ES-I3 (cell line): ENCODE data around the gene KIF18B.
A peak's percentile ranks its signal among the peaks of the same experiment; 100 is the strongest.

ENCODE experiments used
- H3K36me3 ChIP-seq: 2 replicates; pipeline ENCODE4 v1.6.1; 2013; ENCODE audit warnings: mild to moderate bottlenecking, low read length, control low read depth, moderate library complexity; ENCODE audit not compliant: insufficient read depth
- H3K4me1 ChIP-seq: 2 replicates; pipeline ENCODE4 v1.6.1; 2013; ENCODE audit warnings: mild to moderate bottlenecking, control low read depth, low read length; ENCODE audit not compliant: insufficient read depth
- H3K9ac ChIP-seq: 2 replicates; pipeline ENCODE4 v1.6.1; 2013; ENCODE audit warnings: low read depth, mild to moderate bottlenecking, low read length, moderate library complexity
- H3K9me3 ChIP-seq: 2 replicates; pipeline ENCODE4 v1.6.1; 2013; ENCODE audit warnings: mild to moderate bottlenecking, low read length, moderate library complexity; ENCODE audit not compliant: control insufficient read depth, insufficient read depth

Gene KIF18B

DNA sequence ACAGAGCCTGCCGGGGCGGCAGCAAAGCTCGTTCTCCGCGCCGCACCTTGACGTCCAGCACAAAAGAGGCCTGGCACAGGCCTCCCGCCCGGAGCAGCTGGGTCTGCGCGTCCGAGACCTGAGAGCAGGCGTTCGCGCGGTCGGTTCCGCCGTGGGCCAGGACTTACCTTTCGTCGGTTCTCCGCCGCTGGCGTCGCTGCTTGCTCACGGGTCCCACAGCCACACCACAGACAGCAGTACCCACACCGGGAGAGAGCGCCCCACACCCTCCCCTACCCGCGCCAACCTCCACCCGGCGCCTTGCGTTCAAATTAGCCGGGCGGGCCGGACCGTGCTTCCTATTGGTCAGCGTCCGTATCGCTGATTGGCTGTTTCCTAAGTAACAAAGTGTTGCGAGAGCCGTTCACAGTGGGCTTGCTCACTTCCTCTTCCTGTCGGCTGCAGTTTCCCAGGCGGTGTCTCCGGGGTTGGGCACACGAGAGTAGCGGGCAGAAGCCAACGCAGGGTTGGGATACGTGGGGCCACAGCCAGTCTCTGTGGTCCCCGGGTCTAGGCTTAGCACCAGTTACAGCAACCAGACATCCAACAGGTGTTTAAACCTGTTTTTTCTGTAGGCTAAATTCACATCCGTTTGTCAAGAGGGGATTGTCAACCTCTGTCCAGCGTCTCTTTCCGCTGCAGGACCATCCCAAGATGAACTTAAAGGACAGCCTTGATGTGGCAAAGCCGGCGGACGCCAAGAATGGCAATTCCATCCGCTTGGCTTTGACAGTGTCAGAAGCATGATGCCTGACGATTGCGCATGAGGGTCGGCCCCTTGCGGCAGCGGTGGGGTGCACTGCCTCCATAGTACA lies at the start of gene KIF18B:
KIF18B (minus strand) TSS at position 313 of the 854 bp plus-strand sequence. CDS start 11,429 bp downstream, outside the sequence.
- Histone ChIP-seq H3K4me1 (no peaks in the 10 kb centered on the region), H3K36me3 (no peaks in the 10 kb centered on the region), H3K9me3 (no peaks in the 10 kb centered on the region), H3K9ac (peak within 1 kb of the TSS; percentile 89)

DNA sequence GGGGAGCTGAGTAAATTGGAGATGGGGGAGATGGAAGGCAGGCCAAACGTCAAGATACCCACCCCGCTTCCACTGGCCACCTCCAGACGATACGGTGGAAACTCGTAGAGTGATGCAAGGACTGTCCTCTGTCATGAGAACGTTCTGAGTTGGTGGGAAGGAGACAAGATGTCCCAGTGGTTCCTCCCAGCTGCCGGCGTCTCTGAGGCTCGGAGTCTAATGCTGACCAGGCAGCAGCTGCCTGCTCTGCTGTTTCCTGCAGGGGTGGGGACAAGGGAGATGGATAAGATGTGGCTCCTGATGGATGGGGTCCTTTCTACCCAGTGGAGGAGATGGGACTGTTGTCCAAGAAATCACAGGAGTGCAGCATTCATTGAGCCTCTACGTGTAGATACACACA lies 48.7 kb upstream of the KIF18B start:
- no peaks in the 10 kb centered on the region; the same call in 1 of the 2 replicates for H3K9me3 ChIP-seq
- peaks cover 5% of the 10 kb centered on the region; the same call in 1 of the 2 replicates for H3K4me1 ChIP-seq
- no peak overlapping the region for H3K9ac ChIP-seq
- H3K36me3 ChIP-seq: no peaks in the 10 kb centered on the region

DNA sequence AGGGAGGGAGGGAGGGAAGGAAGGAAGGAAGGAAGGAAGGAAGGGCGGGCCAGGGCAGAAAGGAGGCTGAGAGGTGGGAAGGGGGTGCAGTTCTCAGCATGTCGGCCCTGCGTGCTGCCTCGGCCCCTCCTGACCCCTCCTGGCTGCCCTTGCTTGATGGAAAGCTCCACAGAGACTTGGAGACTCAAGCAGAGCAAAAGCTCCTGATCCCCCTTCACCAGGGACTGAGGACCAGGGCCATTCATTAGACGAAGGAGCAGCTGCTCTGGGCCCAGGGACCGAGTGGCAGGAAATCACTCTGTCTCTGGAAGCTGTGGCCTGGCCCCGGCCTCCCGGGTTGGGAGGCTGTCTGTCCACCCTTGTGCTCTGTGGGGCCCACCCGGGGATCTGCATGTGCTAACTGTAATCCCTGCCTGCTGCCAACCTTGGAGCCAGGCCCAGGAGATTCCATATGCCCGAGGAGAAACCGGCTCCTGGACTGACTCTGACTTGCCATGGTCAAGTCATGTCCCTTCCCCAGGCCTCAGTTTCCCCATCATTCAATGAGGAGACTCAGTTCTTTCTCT lies 47.9 kb upstream of the KIF18B start:
- H3K9me3 ChIP-seq: no peaks in the 10 kb centered on the region; the same call in 1 of the 2 replicates
- peaks cover 9% of the 10 kb centered on the region; the same call in 1 of the 2 replicates for H3K4me1 ChIP-seq
- no peaks in the 10 kb centered on the region for H3K36me3 ChIP-seq
- H3K9ac ChIP-seq: no peak overlapping the region

DNA sequence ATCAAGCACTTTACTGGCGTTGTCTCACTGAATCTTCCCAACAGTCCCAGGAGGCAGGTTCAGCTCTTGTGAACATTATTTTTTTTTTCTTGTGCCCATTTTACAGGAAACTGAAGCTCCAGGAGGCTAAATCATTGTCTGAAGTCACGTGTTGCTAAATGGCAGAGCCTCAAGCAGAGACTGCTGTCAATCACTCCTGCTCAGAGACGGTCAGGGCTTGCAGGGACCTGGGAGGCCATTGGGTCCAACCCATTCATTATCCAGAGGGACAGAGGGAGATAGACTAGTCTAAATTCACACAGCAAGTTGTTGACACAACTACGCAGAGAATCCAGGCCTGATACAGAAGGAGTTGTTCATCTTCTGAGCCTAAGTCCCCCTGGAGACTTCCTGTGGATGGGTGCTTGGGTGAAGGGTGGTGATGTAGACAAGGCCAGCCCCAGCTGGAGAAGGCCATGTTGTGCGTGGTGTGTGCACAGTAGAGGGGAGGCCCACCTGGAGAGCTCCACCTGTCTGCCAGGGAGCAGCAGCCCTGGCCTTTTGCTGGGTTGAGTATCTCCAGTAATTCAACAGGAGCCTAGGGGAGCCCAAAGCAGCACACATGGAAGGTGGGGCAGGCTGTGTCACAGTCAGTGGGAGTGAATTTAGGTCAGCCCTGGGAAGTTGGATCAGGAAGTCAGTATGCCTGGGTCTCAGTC lies 44.8 kb upstream of the KIF18B start:
- Histone ChIP-seq H3K9me3 (no peaks in the 10 kb centered on the region), H3K4me1 (0 out of 2 replicates have a peak, but pooled peaks cover 9% of the 10 kb centered on the region), H3K36me3 (no peaks in the 10 kb centered on the region), H3K9ac (no peak overlapping the region)

DNA sequence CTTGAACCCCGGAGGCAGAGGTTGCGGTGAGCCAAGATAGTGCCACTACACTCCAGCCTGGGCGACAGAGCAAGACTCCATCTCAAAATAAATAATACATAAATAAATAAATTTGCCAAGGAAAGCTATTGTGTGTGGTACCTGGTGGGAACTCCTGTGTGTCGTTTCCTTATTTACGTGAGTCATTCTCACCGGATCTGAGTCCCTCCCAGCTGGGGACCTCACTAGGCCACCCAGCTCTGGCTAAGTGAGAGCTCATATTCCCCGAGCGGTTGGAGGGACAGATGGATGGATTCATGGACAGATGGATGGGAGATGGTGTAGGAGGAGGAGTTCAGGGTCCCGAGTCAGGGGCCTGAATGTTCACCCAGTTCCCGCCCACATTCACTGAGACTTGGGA lies 43.4 kb upstream of the KIF18B start:
- H3K9me3 ChIP-seq: no peaks in the 10 kb centered on the region
- H3K4me1 ChIP-seq: 0 out of 2 replicates have a peak, but pooled peaks cover 9% of the 10 kb centered on the region
- H3K36me3 ChIP-seq: no peaks in the 10 kb centered on the region
- H3K9ac ChIP-seq: no peak overlapping the region

DNA sequence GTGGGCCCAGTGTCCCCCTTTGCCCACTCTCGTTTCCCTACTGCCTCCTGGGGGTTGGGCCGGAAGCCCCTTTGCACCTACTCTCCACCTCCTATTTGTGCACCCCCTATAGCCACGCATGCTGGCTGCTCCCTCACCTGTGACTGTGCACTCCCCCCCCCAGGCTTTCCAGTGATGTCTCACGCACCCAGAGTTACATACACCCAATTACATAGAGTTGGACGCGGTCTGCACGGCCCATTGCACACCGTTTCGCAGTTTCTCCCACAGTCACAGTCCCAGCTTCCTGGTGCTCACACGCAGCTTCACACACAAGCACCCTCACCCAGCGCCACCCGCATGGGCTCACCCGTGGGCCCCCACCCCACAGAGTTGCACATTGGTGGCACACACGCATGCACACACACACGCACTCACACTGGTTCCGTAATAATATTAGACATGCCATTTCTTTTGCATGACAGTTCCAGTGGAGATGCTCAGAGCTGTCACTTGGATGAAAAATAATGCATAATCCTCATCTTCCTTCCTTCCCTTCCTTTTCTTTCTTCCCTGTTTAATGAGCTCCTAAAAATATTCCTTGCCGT lies 42.1 kb upstream of the KIF18B start:
- H3K9ac ChIP-seq: no peak overlapping the region
- 0 out of 2 replicates have a peak, but pooled peaks cover 9% of the 10 kb centered on the region for H3K4me1 ChIP-seq
- H3K36me3 ChIP-seq: no peaks in the 10 kb centered on the region
- no peaks in the 10 kb centered on the region for H3K9me3 ChIP-seq

DNA sequence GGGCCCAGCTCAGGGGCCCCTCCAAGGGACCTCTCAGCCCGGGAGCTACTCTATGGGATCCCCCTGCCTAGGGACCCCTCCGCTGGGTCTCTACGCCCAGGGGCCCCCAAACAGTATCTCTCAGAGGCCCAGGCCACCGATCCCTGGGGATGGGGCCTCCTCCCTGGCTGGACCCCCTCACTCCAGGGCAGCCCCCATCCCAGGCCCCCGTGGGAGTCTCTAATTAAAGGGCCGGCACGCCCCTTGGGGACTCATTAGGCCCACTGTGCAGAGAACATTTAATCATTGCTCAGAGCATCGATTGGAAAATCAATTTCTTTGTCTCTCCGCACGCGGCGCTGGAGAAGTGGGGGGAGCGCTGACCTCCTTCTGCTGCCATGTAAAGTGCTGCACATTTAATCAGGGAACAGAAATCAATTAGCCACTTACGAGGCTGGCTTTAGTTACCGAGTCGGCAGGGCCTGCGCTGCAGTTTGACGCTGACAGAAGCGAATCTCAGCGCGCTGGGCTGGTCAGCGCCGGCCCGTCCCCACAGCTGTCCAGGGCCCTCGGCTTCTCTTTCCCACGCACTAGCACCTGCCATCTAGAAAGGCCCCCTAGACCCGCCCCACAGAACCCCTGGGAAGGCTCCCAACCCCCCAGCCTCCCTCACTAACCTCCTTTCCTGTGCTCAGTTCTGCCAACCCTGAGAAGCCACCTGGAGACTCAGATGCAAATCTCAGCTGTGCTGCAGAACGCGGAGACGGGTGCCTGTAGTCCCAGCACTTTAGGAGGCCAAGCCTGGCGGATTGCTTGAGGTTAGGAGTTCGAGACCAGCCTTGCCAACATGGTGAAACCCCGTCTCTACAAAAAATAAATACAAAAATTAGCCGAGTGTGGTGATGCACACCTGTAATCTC lies 40.7 kb upstream of the KIF18B start:
- Histone ChIP-seq H3K9ac (peak overlapping the region; percentile 58; the same call in 1 of the 2 replicates), H3K36me3 (no peaks in the 10 kb centered on the region), H3K9me3 (no peaks in the 10 kb centered on the region), H3K4me1 (0 out of 2 replicates have a peak, but pooled peaks cover 9% of the 10 kb centered on the region)

DNA sequence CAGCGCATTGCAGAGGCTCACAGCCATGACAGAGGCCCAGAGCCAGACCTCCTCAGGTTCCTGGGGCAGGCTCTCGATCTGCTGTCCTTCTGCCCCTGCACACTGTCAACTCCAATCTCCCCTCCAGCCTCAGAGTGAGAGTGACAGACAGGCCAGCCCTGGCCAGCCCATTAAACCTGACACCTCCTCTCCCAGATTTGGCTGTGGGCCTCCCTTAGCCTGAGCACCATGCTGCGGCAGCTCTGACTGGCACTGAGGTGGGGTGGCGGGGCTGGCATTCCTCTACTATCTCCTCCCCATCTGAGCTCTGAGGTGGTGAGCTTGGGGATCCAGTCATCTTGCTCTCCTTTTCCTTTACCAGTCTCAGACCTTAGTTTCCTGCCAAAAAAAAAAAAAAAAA lies 36.0 kb upstream of the KIF18B start:
- Histone ChIP-seq H3K9ac (no peak overlapping the region), H3K9me3 (no peaks in the 10 kb centered on the region), H3K4me1 (peaks cover 5% of the 10 kb centered on the region; the same call in 1 of the 2 replicates), H3K36me3 (no peaks in the 10 kb centered on the region)

DNA sequence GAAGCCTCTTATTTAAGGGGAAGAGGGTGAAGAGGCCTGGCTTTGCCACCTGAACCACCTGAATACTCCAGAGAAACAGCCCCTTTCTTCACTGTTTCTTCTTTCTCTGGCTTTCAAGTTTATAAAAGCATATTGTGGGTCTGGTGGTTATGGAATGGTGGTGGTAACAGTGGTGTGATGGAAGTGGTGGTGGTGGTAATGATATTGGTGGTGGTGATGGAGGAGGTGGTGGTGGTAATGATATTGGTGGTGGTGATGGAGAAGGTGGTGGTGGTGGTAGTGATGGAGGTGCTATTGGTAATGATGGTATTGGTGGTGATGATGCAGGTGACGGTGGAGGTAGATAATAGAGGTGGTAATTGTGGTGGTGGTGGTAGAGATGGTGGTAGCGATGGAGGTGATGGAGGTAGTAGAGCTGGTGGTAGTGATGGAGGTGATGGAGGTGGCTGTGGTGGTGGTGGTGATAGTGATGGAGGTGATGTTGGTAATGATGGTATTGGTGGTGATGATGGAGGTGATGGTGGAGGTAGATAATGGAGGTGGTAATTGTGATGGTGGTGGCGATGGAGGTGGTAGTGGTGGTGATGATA lies 34.6 kb upstream of the KIF18B start:
- no peaks in the 10 kb centered on the region for H3K9me3 ChIP-seq
- H3K4me1 ChIP-seq: peaks cover 17% of the 10 kb centered on the region

DNA sequence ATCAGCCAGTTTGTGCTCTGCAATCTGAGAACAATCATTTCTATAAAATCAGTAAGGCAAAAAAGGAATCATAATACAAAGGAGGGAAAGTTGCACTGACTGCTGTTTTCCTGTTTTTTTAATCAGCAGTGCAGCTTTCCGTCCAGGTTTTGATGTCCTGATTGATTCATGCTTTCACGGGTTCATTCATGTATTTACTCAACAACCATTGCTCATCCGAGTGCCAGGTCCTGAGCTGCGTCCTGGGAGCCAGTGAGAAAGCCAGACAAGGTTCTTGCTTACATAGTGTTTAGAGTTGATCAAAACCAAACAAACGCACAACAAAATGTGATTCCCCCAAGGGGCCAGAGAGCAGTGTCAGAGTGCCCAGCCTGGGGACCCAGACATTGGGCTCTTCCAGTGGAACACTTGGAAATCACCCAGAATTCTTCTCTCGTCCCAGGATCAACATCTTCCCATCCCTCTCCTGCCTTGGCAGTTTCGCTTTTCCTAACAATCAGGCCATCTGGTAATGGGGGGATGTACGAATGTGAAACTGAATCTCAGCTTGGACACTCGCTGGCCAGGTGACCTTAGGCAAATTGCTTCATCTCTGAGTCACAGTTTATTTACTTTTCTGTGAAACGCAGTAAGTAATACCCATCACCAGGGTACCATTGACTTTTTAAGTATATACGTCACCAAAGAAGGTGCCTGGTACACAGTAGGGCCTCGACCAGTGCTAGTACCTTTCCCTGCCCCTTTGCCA lies 33.8 kb upstream of the KIF18B start:
- Histone ChIP-seq H3K9ac (no peak overlapping the region), H3K36me3 (no peaks in the 10 kb centered on the region), H3K9me3 (no peaks in the 10 kb centered on the region), H3K4me1 (peaks cover 18% of the 10 kb centered on the region)

More for the DNA sequence above, 34.6 kb upstream of the KIF18B start:
- Histone ChIP-seq H3K36me3 (no peaks in the 10 kb centered on the region), H3K9ac (no peak overlapping the region)

DNA sequence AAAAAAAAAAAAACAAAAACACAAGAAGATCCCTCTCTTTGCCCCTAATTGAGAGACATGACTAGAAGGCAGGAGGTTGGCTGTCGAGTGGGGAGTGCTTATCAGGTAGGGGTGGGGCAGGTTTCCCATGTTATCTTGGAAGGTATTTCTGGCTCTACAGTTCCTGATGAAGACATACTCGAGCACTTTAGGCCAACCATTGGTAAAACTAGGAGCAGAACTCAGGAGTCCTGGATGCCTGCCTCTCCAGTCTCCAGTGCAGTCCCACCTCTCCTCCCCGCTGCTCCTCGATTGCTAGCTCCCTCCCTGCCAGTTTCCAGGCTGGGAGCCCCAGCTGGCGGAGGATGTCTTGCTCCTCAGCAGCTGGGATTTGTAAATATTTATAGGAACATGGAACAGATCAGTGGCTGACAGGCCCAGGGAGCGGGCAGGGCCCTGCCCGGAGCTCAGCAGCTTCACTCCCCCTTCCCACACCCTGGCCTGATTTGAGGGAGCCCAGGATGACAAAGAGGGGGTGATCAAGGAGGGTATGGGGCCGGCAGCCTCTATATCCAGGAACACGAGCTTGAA lies 31.9 kb upstream of the KIF18B start:
- Histone ChIP-seq H3K9ac (no peak overlapping the region), H3K36me3 (no peaks in the 10 kb centered on the region), H3K4me1 (peaks cover 18% of the 10 kb centered on the region), H3K9me3 (no peaks in the 10 kb centered on the region)

DNA sequence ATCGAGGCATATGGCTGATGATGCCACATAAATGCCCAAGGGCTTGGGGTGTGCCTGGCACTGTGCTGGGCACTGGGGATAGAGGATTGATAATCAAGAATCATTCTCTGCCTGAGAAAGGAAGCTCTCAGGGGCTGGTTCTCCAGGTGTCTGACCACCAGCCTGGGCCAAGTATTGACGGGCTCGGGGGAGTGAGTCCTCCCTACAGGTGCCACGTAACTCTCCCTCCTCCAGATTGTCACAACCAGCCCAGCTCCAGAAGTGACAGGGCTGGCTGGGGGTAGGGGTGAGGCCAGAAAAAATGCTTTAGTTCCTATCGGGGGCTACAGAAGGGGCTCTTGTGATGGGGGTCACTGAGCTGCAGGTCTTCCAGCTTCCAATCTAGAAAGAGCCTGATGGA lies 31.2 kb upstream of the KIF18B start:
- Histone ChIP-seq H3K9ac (no peak overlapping the region), H3K4me1 (peaks cover 18% of the 10 kb centered on the region), H3K9me3 (no peaks in the 10 kb centered on the region), H3K36me3 (no peaks in the 10 kb centered on the region)
